Cardiac atrium fibroblast (primary cell): ENCODE results near the gene RC3H2. TPM values are rescaled to one million over a fixed set of nuclear protein-coding genes. Genes with fewer than 3 reads are reported as not detected.

ENCODE experiments used
- total RNA-seq: library from RNA; depleted of rRNA; stranded (reverse); fragments of >200 nt; gene quantifications from 2 replicates; pipeline ENCODE4 v1.2.3, GENCODE V29; 2015

The RC3H2 gene
- total RNA-seq = 26.7 and 34.8 TPM in 2 replicates

GRCh38 chr9:122904823-122905710, at the start of gene RC3H2:
TSS of gene RC3H2 (minus strand) at chr9:122905359. CDS start at chr9:122897509, 7,850 bp downstream.

GRCh38 chr9:122940749-122941581, 35.8 kb upstream of the RC3H2 start, which contains the start of gene RABGAP1:
TSS of gene RABGAP1 (plus strand) at chr9:122941020. CDS start at chr9:122957060, 16,040 bp downstream.

GRCh38 chr9:122931226-122932121, 26.3 kb upstream of the RC3H2 start, which contains the start of gene ZBTB26:
TSS of gene ZBTB26 (minus strand) at chr9:122931512. CDS start at chr9:122919934, 11,578 bp downstream.

GRCh38 chr9:122912964-122913673, 8.0 kb upstream of the RC3H2 start, which contains the start of gene ZBTB6:
TSS of gene ZBTB6 (minus strand) at chr9:122913323. CDS start at chr9:122912072, 1,251 bp downstream.

GRCh38 chr9:122800066-122801060, 104.8 kb downstream of the RC3H2 start, which contains the start of gene OR1K1:
TSS of gene OR1K1 (plus strand) at chr9:122800123. CDS start at chr9:122800123, 0 bp downstream.

Other genes with a start within 250 kb of the RC3H2 start
- not detected in 2 replicates for gene OR1B1, start 247.7 kb downstream of the RC3H2 start, total RNA-seq
- not detected in 2 replicates for gene OR1L1, start 243.6 kb downstream of the RC3H2 start, total RNA-seq
- gene OR1L3, start 230.2 kb downstream of the RC3H2 start, total RNA-seq = not detected in 2 replicates
- not detected in 2 replicates for gene OR1L4, start 181.4 kb downstream of the RC3H2 start, total RNA-seq
- gene OR1L6, start 163.1 kb downstream of the RC3H2 start, total RNA-seq = not detected in 2 replicates
- gene OR5C1, start 116.4 kb downstream of the RC3H2 start, total RNA-seq = not detected in 2 replicates
- gene OR1K1, start 105.2 kb downstream of the RC3H2 start, total RNA-seq = not detected in 2 replicates
- gene PDCL, start 76.8 kb downstream of the RC3H2 start, total RNA-seq = 14.6 and 18.1 TPM in 2 replicates
- gene ZBTB6, start 8.0 kb upstream of the RC3H2 start, total RNA-seq = 6.0 and 6.3 TPM in 2 replicates
- 2.5 and 3.2 TPM in 2 replicates for gene ZBTB26, start 26.2 kb upstream of the RC3H2 start, total RNA-seq
- 12.6 and 15.6 TPM in 2 replicates for gene RABGAP1, start 35.7 kb upstream of the RC3H2 start, total RNA-seq
- not detected in 2 replicates for gene GPR21, start 128.3 kb upstream of the RC3H2 start, total RNA-seq